Esophagus squamous epithelium (tissue), 5 donors: ENCODE results near the gene IGLL1. TPM values are rescaled to one million over a fixed set of nuclear protein-coding genes. Genes with fewer than 3 reads are reported as not detected.

Experiments used
- DNase-seq: peaks from one replicate; lab custom pipeline; 2025; lab: John Stamatoyannopoulos, UW
- H3K27ac ChIP-seq, 4 donors: fragments of 200-600 bp; sonication (generic); one replicate each; pipeline ENCODE4 v1.5.1; 2016 to 2019; ENCODE audit warnings: mild to moderate bottlenecking in 1 of 4
- H3K27me3 ChIP-seq, 4 donors: fragments of 200-600 bp; sonication (generic); 1 replicate in 3 of 4; 2 replicates in 1 of 4; pipeline versions ENCODE4 v1.5.1 to v1.6.0; 2017 to 2021; ENCODE audit warnings: antibody characterized with exemption in 1 of 4
- H3K36me3 ChIP-seq, 3 donors: fragments of 200-600 bp; sonication (generic); one replicate each; pipeline ENCODE4 v1.5.1; 2016 to 2019
- H3K4me1 ChIP-seq, 3 donors: fragments of 200-600 bp; sonication (generic); one replicate each; pipeline ENCODE4 v1.5.1; 2017 to 2019
- H3K4me3 ChIP-seq, 4 donors: fragments of 200-600 bp; sonication (generic); 1 replicate in 3 of 4; 2 replicates in 1 of 4; pipeline ENCODE4 v1.5.1; 2016 to 2019; ENCODE audit warnings: mild to moderate bottlenecking in 2 of 4, moderate library complexity in 1 of 4
- H3K9me3 ChIP-seq, 3 donors: fragments of 200-600 bp; sonication (generic); one replicate each; pipeline ENCODE4 v1.5.1; 2016 to 2019
- POLR2A ChIP-seq, 4 donors: fragments of 450-650 bp; IDR thresholded peaks; one replicate each; pipeline ENCODE4 v1.6.1; 2017; ENCODE audit warnings: antibody characterized with exemption in 4 of 4, mild to moderate bottlenecking in 4 of 4, moderate library complexity in 3 of 4
- WGBS, 2 donors: methylation state at CpG; one replicate each; pipeline ENCODE4 v1.1.5; 2018; 5-methylcytosine and 5-hydroxymethylcytosine counted together
- intact Hi-C: fragments of 100-400 bp; cut with DNase I; formaldehyde crosslinking; loops from one replicate; pipeline ENCODE4 v1.15.0; 2022
- total RNA-seq, 4 donors: library from RNA; depleted of rRNA; stranded (reverse); fragments of >200 nt; gene quantifications; one replicate each; pipeline ENCODE4 v1.1.0, GENCODE V29; 2016
- TF ChIP-seq, protein P1 (sequence below), 6 experiments: fragments of 450-650 bp in 4 of 6; fragments of 200-600 bp in 2 of 6; sonication (generic) in 2 of 6; IDR thresholded peaks; one replicate each; pipeline ENCODE4 v1.5.1; 2016 to 2019; ENCODE audit warnings: antibody characterized with exemption in 6 of 6, mild to moderate bottlenecking in 4 of 6, moderate library complexity in 4 of 6
- donor health status: DM: yes; HTN: yes; CAD: no.

IGLL1 gene
- total RNA-seq, 4 donors from 2014 or later, result not detected

DNA sequence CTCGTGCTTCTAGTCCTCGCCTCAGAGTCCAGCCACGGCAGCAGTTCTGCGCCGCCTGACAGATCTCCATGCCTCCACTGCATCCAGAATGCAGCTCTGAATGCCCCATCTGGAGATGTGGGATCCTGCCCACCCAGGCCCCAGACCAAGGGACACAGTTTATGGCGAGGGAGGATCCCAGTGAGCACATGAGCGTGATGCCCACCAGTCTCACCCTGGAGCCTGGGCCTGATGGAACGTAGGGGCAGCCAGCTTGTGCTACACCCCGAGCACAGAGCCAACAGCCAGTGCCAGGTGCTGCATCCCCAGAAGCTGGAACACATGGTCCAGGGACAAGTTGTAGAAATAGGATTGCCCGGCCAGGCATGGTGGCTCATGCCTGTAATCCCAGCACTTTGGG lies 10.4 kb downstream of the IGLL1 start:
- DNase-seq, result no peak
- peaks cover 5 to 16% (median 8%) of the 10 kb centered on the region in 3 donors for H3K4me1 ChIP-seq
- no peak overlapping the region for H3K4me3 ChIP-seq

DNA sequence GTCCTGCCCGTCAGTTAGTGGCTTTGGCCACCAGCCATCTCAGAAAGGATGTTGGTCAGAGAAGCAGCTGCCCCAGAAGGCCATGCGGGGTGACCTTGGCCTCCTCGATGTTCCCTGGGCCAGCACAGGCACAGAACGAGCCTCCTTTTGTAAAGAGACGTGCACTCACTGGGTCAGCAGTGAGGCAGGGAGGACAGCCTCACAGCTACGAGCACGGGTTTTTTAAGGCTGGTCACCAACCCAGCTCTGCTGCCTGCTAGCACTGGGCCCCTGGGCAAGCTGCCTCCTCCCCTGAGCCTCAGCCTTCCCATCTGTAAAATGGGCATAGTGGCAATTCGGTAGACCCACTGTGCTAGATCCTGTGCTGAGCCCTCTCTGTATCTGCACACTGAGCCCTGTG lies 10.8 kb downstream of the IGLL1 start:
- H3K27me3 ChIP-seq, result peaks cover 0 to 42% (median 12%) of the 10 kb centered on the region in 4 donors
- H3K9me3 ChIP-seq, result no peaks in the 10 kb centered on the region
- no peak for DNase-seq
- H3K4me3 ChIP-seq, result no peak overlapping the region
- H3K4me1 ChIP-seq, result peaks cover 5 to 16% (median 8%) of the 10 kb centered on the region in 3 donors
- TF ChIP-seq, protein P1, sequence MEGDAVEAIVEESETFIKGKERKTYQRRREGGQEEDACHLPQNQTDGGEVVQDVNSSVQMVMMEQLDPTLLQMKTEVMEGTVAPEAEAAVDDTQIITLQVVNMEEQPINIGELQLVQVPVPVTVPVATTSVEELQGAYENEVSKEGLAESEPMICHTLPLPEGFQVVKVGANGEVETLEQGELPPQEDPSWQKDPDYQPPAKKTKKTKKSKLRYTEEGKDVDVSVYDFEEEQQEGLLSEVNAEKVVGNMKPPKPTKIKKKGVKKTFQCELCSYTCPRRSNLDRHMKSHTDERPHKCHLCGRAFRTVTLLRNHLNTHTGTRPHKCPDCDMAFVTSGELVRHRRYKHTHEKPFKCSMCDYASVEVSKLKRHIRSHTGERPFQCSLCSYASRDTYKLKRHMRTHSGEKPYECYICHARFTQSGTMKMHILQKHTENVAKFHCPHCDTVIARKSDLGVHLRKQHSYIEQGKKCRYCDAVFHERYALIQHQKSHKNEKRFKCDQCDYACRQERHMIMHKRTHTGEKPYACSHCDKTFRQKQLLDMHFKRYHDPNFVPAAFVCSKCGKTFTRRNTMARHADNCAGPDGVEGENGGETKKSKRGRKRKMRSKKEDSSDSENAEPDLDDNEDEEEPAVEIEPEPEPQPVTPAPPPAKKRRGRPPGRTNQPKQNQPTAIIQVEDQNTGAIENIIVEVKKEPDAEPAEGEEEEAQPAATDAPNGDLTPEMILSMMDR (IDR thresholded peaks at IDR 0.05), result no peak
- TF ChIP-seq POLR2A (IDR thresholded peaks at IDR 0.05), result no peak
- intact Hi-C loops, result no loop called here
- WGBS, 2 donors, result 70 to 85% methylated on average over 2 to 7 of the region's 8 CpGs
- H3K36me3 ChIP-seq, result no peaks in the 10 kb centered on the region
- H3K27ac ChIP-seq, result no peak overlapping the region

More for the DNA sequence above, 10.4 kb downstream of the IGLL1 start:
- Histone ChIP-seq H3K36me3 (no peaks in the 10 kb centered on the region), H3K27ac (no peak overlapping the region), H3K27me3 (peaks cover 0 to 42% (median 12%) of the 10 kb centered on the region in 4 donors), H3K9me3 (no peaks in the 10 kb centered on the region)
- 83 to 100% methylated on average over 1 to 4 of the region's 10 CpGs for WGBS, 2 donors
- no peak for TF ChIP-seq POLR2A (IDR thresholded peaks at IDR 0.05)
- TF ChIP-seq, protein P1 (IDR thresholded peaks at IDR 0.05), result no peak
- intact Hi-C loops, result no loop called here

DNA sequence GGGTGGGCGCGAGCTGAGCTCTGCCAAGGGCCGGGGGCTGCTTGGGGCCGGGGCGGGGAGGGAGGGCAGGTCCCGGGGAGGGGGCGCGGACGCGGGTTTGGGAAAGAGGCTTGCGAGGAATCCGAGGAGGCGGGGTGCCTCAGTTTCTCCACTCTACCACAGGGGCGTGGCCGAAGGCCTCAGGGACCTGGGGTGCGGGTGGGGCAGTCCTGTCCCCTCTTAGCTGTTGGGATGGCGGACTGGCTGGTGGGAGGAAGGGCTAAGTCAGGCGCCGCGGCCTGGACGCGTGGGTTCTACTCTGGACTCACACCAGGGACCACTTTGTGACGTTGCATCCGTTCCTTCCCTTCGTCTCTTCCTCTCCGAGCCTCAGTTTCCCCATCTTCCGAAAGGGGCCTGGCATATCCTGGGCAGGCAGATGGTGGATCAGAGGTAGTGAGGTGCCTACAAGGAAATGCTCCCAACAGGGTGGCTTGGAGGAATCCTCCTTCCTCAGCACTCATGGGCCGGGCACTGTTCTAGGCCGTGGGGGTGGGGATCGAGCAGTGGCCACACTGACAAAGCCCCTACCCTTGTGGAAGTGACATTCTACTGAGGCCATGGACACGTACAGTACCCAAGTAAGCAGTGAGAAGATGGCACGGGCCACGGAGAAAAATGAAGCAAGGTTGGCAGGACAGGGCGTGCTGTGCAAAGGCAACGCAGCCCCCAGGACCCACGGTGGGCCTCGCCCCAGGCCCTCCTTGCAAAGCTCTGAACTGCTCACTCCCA lies 13.2 kb downstream of the IGLL1 start:
- DNase-seq, result no peak
- no peak for TF ChIP-seq POLR2A (IDR thresholded peaks at IDR 0.05)
- TF ChIP-seq, protein P1 (IDR thresholded peaks at IDR 0.05), result no peak
- peaks cover 0 to 63% (median 12%) of the 10 kb centered on the region in 4 donors for H3K27me3 ChIP-seq
- intact Hi-C loops, result no loop called here
- peaks cover 5 to 16% (median 8%) of the 10 kb centered on the region in 3 donors for H3K4me1 ChIP-seq
- H3K9me3 ChIP-seq, result no peaks in the 10 kb centered on the region
- H3K4me3 ChIP-seq, result peak overlapping the region in 3 of 4 donors; percentile 34 to 62 (median 48)
- 75 to 76% methylated on average over 16 to 17 of the region's 37 CpGs for WGBS, 2 donors
- H3K27ac ChIP-seq, result no peak overlapping the region
- H3K36me3 ChIP-seq, result no peaks in the 10 kb centered on the region

DNA sequence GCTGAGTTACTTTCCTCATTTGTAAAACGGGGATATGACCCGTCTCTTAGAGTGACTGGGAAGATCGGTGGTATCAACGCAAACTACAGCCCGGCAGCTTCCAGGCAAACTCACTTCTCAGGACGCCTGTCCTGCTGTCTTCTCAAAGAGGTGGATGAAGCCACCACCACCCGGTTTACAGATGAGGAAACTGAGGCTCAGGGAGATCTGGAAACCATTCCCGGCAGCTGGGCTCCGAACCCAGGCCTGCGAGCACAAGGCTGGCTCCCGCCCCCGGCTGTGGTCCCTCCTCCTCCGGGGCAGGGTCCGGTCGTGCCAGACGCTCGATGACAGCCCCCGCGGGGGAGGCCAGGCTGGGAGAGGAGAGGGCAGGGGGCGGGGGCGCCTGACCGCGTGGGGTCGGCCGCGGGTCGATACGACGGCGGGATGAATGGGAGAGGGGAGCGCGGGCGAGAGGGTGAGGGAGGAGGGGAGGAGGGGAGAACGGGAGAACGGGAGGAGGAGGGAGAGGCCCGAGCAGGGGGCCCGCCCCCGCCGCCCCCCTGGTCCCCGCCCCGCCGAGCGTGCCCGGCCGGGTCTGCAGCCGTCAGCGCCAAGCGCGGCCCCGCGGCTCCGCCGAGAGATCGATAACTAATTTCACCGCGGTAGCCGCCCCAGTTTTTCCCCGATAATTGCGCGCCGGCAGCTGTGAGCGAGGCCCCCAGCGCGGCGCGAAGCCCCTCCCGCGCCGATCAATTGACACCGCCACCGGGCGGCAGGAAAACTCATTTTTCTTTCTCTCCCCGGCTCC lies 14.0 kb downstream of the IGLL1 start:
- Histone ChIP-seq H3K27ac (no peak overlapping the region), H3K4me3 (peak overlapping the region; percentile 3 to 62 (median 41)), H3K9me3 (no peaks in the 10 kb centered on the region), H3K4me1 (peaks cover 5 to 16% (median 8%) of the 10 kb centered on the region in 3 donors), H3K36me3 (no peaks in the 10 kb centered on the region), H3K27me3 (peaks cover 0 to 70% (median 12%) of the 10 kb centered on the region in 4 donors)
- WGBS, 2 donors, result 0% methylated on average over 8 to 13 of the region's 73 CpGs
- intact Hi-C loops, result no loop called here
- DNase-seq, result no peak
- TF ChIP-seq POLR2A (IDR thresholded peaks at IDR 0.05), result no peak
- TF ChIP-seq, protein P1 (IDR thresholded peaks at IDR 0.05), result no peak
